ENCODE measurements around the gene OTUD7B. TPM values are rescaled to one million over a fixed set of nuclear protein-coding genes. Genes with fewer than 3 reads are reported as not detected.
A peak's percentile ranks its signal among the peaks of the same experiment; 100 is the strongest.

The OTUD7B gene
- total RNA-seq, 1 donor from 2014 or later: 31.6 TPM

DNA sequence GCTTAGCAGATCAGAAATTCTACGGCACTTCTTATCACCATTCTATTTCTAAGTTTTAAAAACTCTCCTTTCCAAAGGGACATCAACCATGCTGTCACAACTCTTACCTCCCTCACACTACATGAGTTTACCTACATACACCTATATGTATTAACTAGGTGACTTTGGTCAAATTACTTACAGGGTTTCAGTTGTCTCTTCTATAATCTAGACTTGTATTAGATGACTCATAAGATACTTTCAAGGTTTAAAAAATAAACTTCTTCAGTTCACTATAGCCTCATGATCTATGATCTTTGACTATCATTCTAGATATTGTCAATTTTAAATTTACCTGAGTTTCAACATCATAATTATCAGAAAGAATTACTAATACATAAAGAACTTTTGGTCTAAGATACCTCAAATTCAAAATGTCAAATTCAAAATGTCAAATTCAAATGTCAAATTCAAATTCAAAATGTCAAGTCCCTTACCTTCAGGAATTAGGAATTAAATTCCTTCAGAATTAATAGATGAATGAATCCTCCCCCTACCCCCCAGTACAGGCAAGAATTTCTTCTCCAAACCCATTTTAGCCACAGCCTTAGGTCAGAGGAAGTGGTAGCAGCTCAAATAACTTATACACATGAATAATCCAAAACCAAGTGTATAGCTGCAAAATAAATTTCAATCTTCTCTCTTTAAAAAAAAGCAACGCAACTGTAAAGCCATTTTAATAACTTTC is 31.1 kb downstream of the OTUD7B start:
- TF ChIP-seq, protein P1, sequence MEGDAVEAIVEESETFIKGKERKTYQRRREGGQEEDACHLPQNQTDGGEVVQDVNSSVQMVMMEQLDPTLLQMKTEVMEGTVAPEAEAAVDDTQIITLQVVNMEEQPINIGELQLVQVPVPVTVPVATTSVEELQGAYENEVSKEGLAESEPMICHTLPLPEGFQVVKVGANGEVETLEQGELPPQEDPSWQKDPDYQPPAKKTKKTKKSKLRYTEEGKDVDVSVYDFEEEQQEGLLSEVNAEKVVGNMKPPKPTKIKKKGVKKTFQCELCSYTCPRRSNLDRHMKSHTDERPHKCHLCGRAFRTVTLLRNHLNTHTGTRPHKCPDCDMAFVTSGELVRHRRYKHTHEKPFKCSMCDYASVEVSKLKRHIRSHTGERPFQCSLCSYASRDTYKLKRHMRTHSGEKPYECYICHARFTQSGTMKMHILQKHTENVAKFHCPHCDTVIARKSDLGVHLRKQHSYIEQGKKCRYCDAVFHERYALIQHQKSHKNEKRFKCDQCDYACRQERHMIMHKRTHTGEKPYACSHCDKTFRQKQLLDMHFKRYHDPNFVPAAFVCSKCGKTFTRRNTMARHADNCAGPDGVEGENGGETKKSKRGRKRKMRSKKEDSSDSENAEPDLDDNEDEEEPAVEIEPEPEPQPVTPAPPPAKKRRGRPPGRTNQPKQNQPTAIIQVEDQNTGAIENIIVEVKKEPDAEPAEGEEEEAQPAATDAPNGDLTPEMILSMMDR (conservative IDR thresholded peaks at IDR 0.05): no peak
- peaks cover 31% of the 10 kb centered on the region for H3K4me1 Mint-ChIP-seq (ENCODE audit: unreplicated experiment)
- H3K9me3 Mint-ChIP-seq: no peaks in the 10 kb centered on the region
- DNase-seq (ENCODE audit: extremely low spot score, unreplicated experiment): no peak
- H3K36me3 Mint-ChIP-seq: peaks cover 29% of the 10 kb centered on the region
- H3K27me3 Mint-ChIP-seq: no peaks in the 10 kb centered on the region
- peak overlapping the region; percentile 33 for H3K27ac Mint-ChIP-seq
- H3K4me3 Mint-ChIP-seq: no peak overlapping the region

GRCh38 chr1:149978547-149979023 is 31.9 kb downstream of the OTUD7B start:
- Mint-ChIP-seq H3K9me3 (no peaks in the 10 kb centered on the region), H3K4me1 (ENCODE audit: unreplicated experiment) (peaks cover 25% of the 10 kb centered on the region), H3K27ac (peak overlapping the region; percentile 74), H3K27me3 (no peaks in the 10 kb centered on the region), H3K36me3 (peaks cover 34% of the 10 kb centered on the region), H3K4me3 (peak overlapping the region; percentile 13)
- DNase-seq (ENCODE audit: extremely low spot score, unreplicated experiment): no peak
- TF ChIP-seq, protein P1 (conservative IDR thresholded peaks at IDR 0.05): no peak

DNA sequence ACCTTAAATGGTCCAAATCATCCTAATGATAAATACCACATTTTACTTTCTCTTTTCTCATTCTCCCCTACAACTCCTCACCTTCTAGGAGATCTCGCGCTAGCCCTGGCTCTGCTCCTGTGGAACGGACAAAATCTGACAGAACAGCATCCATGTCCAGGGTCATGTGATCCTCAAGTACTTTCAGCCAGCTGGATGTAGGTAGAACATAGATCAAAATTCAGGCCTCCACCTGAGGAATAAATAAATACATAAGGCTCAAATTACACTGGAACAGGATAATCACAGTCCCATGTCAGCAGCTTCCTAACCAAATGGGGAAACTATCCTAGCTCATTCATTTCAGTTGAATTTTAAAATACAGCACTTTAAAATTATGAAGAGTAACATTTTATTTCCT is 33.2 kb downstream of the OTUD7B start:
- H3K36me3 Mint-ChIP-seq: peaks cover 39% of the 10 kb centered on the region
- no peaks in the 10 kb centered on the region for H3K9me3 Mint-ChIP-seq
- H3K4me1 Mint-ChIP-seq (ENCODE audit: unreplicated experiment): peaks cover 18% of the 10 kb centered on the region
- H3K4me3 Mint-ChIP-seq: no peak overlapping the region
- no peaks in the 10 kb centered on the region for H3K27me3 Mint-ChIP-seq
- TF ChIP-seq, protein P1 (conservative IDR thresholded peaks at IDR 0.05): no peak
- H3K27ac Mint-ChIP-seq: no peak overlapping the region
- DNase-seq (ENCODE audit: extremely low spot score, unreplicated experiment): no peak

DNA sequence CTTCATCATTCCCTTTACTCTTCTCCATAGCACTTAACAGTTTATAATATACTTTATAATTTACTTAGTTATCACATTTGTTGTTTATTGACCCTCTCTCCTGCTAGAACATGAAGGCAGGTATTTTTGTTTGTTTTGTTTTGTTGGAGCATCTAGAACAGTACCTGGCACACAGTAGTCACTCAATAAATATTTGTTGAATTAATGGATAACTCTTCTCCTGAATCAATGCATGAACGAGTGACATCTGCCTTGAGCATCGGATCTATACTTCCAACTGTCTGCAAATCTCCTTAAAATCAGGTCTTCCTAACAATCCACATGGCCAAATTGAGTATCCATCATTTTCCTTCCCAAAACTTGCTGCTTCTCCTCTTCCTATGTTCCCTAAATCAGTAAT is 38.0 kb downstream of the OTUD7B start:
- TF ChIP-seq, protein P1 (conservative IDR thresholded peaks at IDR 0.05): no peak
- no peaks in the 10 kb centered on the region for H3K9me3 Mint-ChIP-seq
- peaks cover 33% of the 10 kb centered on the region for H3K36me3 Mint-ChIP-seq
- no peak for DNase-seq (ENCODE audit: extremely low spot score, unreplicated experiment)
- no peaks in the 10 kb centered on the region for H3K4me1 Mint-ChIP-seq (ENCODE audit: unreplicated experiment)
- H3K27me3 Mint-ChIP-seq: no peaks in the 10 kb centered on the region
- no peak overlapping the region for H3K4me3 Mint-ChIP-seq
- no peak overlapping the region for H3K27ac Mint-ChIP-seq

DNA sequence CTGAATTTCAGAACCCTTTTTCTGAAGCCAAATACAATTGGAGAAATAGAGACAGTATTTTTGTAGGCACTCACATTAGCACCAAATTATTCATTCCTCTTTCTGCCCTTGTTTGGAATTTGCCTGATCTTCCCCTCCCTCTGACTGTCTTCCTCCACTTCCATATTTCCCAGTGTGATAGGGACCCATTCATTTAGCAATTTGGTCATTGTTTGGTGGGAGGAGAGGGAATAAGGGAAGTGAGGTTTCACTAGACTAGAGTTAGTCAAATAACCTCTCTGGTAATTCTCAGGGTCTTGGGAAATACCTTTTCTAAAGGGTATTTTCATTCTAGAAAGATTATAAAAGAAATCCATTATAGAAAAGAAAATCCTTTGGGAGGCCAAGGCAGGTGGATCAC is 42.9 kb downstream of the OTUD7B start:
- TF ChIP-seq, protein P1 (conservative IDR thresholded peaks at IDR 0.05): no peak
- Mint-ChIP-seq H3K36me3 (peaks cover 24% of the 10 kb centered on the region), H3K27me3 (no peaks in the 10 kb centered on the region), H3K9me3 (no peaks in the 10 kb centered on the region), H3K27ac (no peak overlapping the region), H3K4me3 (no peak overlapping the region), H3K4me1 (ENCODE audit: unreplicated experiment) (no peaks in the 10 kb centered on the region)
- DNase-seq (ENCODE audit: extremely low spot score, unreplicated experiment): no peak

Data from type B pancreatic cell (in vitro differentiated cells).